K562 (cell line): ENCODE measurements around the gene RNF227.

ENCODE experiments used
- CAMTA2 ChIP-seq: fragments of 250-450 bp; sonication (Bioruptor Pico); conservative IDR thresholded peaks from 2 replicates; pipeline ENCODE4 v1.5.1; 2022
- EP300 ChIP-seq: IDR thresholded peaks from 2 replicates; pipeline ENCODE4 v1.6.1; 2012; ENCODE audit warnings: low read length, improper control_type of control experiment
- NR2C2 ChIP-seq, 2 experiments: fragments of 200-800 bp in 1 of 2; sonication (Bioruptor generic) in 1 of 2; sonication (generic) in 1 of 2; formaldehyde crosslinking in 1 of 2; IDR thresholded peaks; 2 replicates each; pipeline versions ENCODE4 v1.6.1 to v1.8.0; 2016 to 2022; ENCODE audit warnings: mild to moderate bottlenecking in 1 of 2, missing compliant biosample characterization in 1 of 2, missing genetic modification characterization in 1 of 2, missing genetic modification reagents in 1 of 2
- SRF ChIP-seq, 2 experiments: fragments of 250-450, 450-650 bp in 1 of 2; sonication (Bioruptor Pico) in 1 of 2; sonication (generic) in 1 of 2; formaldehyde crosslinking; IDR thresholded peaks; 2 replicates each; pipeline versions ENCODE4 v1.5.0 to v1.5.1; 2020 to 2022; ENCODE audit warnings: mild to moderate bottlenecking in 1 of 2, missing genetic modification reagents in 1 of 2
- ZFX ChIP-seq: sonication (generic); formaldehyde crosslinking; IDR thresholded peaks from 2 replicates; pipeline ENCODE4 v1.8.0; 2022; ENCODE audit warnings: mild to moderate bottlenecking, missing genetic modification reagents, moderate library complexity
- TF ChIP-seq, protein P1 (sequence below), 2 experiments: fragments of 450-650 bp in 1 of 2; sonication (generic) in 1 of 2; formaldehyde crosslinking in 1 of 2; IDR thresholded peaks in 1 of 2; conservative IDR thresholded peaks in 1 of 2; 2 replicates each; pipeline versions ENCODE4 v1.6.1 to v1.8.1; 2016 to 2023; ENCODE audit warnings: mild to moderate bottlenecking in 2 of 2, moderate library complexity in 2 of 2, inconsistent platforms in 1 of 2, missing genetic modification reagents in 1 of 2

DNA sequence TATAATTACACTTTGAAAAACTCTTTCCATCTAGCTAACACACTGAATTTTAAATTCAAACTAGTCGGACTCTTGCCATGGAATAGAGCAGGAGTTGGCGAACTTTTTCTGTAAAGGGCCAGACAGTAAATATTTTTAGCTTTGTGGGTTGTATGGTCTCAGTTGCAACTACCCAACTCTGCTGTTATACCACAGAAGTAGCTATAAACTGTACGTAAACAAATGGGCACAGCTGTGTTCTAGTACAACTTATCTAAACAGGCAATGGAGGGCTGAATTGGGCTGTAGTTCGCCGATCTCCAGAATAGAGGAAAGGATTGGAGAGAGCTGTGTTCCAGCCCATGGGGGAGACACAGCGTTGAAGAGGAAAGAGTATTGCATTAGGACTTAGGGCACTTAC, 24.7 kb upstream of the RNF227 start:
- TF ChIP-seq SRF (CRISPR knock-in tag; IDR thresholded peaks at IDR 0.05) (no peak), ZFX (CRISPR knock-in tag) (no peak), CAMTA2 (CRISPR knock-in tag) (no peak), NR2C2 (CRISPR knock-in tag; IDR thresholded peaks at IDR 0.05) (no peak), NR2C2 (tag; IDR thresholded peaks at IDR 0.05) (no peak), EP300 (no peak)
- TF ChIP-seq, protein P1, sequence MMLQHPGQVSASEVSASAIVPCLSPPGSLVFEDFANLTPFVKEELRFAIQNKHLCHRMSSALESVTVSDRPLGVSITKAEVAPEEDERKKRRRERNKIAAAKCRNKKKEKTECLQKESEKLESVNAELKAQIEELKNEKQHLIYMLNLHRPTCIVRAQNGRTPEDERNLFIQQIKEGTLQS (IDR thresholded peaks at IDR 0.05): no peak
- TF ChIP-seq, protein P1 (CRISPR knock-in tag; conservative IDR thresholded peaks at IDR 0.05): no peak
